OCI-LY7 (cell line): ENCODE measurements around the gene DAP.

ENCODE experiments used
- EZH2phosphoT487 ChIP-seq: fragments of 200-600 bp; sonication (generic); IDR thresholded peaks from 2 replicates; pipeline ENCODE4 v1.6.1; 2018; ENCODE audit warnings: low read depth, borderline replicate concordance, mild to moderate bottlenecking, mixed run types, antibody characterized with exemption, low read length, moderate library complexity, mixed read lengths
- TF ChIP-seq, protein P1 (sequence below): fragments of 200-600 bp; sonication (generic); conservative IDR thresholded peaks from 2 replicates; pipeline ENCODE4 v1.5.1; 2014; ENCODE audit warnings: mild to moderate bottlenecking, antibody characterized with exemption, low read length, moderate library complexity, mixed read lengths

DNA sequence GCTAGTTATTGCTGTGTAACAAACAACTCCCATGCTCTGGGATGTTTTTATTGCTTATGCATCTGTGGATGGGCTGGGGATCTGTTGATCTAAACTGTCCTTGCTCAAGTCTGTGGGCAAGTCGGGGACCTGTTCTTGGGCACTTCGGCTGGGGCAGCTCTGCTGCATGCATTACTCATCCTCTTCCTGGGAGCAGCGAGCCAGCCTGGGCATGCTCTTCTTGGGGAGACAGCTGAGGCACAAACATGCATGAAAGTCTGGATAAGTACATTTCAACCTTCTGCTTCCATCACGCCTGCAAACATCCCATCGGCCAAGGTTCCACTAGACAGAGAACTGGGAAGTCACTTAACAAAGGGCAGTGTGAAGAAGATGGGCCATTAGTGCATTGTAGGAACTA is 130.9 kb downstream of the DAP start:
- TF ChIP-seq, protein P1, sequence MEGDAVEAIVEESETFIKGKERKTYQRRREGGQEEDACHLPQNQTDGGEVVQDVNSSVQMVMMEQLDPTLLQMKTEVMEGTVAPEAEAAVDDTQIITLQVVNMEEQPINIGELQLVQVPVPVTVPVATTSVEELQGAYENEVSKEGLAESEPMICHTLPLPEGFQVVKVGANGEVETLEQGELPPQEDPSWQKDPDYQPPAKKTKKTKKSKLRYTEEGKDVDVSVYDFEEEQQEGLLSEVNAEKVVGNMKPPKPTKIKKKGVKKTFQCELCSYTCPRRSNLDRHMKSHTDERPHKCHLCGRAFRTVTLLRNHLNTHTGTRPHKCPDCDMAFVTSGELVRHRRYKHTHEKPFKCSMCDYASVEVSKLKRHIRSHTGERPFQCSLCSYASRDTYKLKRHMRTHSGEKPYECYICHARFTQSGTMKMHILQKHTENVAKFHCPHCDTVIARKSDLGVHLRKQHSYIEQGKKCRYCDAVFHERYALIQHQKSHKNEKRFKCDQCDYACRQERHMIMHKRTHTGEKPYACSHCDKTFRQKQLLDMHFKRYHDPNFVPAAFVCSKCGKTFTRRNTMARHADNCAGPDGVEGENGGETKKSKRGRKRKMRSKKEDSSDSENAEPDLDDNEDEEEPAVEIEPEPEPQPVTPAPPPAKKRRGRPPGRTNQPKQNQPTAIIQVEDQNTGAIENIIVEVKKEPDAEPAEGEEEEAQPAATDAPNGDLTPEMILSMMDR = no peak
- no peak for TF ChIP-seq EZH2phosphoT487
